Brain microvascular endothelial cell (primary cell): ENCODE measurements around the gene RANBP17.
"Not testable (repeated sequence)": the region's sequence is repeated elsewhere in the genome, so short reads cannot be mapped to it uniquely, and the experiment has no call there.

Experiments
- DNase-seq: peaks from one replicate; pipeline ENCODE4 v3.0.0-alpha.2; 2020
- H3K27ac ChIP-seq: fragments of 250-450 bp; sonication (Bioruptor Pico); 2 replicates; pipeline ENCODE4 v1.5.1; 2020; ENCODE audit warnings: mild to moderate bottlenecking, moderate library complexity
- H3K27me3 ChIP-seq: fragments of 250-450 bp; sonication (Bioruptor Pico); replicated peaks from 2 replicates; pipeline ENCODE4 v1.5.1; 2020; ENCODE audit warnings: mild to moderate bottlenecking
- H3K36me3 ChIP-seq: fragments of 250-450 bp; sonication (Bioruptor Pico); replicated peaks from 2 replicates; pipeline ENCODE4 v1.5.1; 2020; ENCODE audit warnings: mild to moderate bottlenecking
- H3K4me3 ChIP-seq: 2 replicates; pipeline ENCODE4 v1.5.1; 2011; ENCODE audit warnings: low read depth, mild to moderate bottlenecking, control low read depth, low read length, moderate library complexity
- in situ Hi-C: cut with HindIII; loops from 2 replicates; pipeline ENCODE4 v1.10.0; 2017; ENCODE audit warnings: low sequenced_read_pairs, low pct_ligation_motif_present
- TF ChIP-seq, protein P1 (sequence below): IDR thresholded peaks from 2 replicates; pipeline ENCODE4 v1.5.1; 2011; ENCODE audit warnings: low read depth, mild to moderate bottlenecking, moderate library complexity, low read length, control low read depth, inconsistent platforms; ENCODE audit errors: missing control alignments

Gene RANBP17

DNA sequence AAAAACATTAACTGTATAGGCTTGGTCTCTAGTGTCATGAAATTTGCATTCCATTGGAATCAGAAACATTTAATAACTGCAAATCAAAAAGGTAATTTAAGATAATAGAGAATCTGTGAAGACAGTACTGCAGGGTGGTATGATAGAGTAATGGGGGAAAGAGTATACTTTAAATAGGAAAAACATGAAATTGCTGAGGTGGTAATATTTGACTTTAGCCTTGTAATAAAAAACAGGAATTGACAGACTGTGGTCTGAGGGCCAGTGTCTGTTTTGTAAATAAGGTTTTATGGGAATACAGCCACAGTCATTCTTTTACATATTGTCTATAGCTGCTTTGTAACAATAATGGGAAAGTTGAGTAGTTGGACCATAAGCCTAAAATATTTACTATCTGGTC, 162.3 kb downstream of the RANBP17 start:
- Histone ChIP-seq H3K36me3 (no peaks in the 10 kb centered on the region), H3K27me3 (no peaks in the 10 kb centered on the region), H3K27ac (no peak overlapping the region), H3K4me3 (no peak overlapping the region)
- TF ChIP-seq, protein P1, sequence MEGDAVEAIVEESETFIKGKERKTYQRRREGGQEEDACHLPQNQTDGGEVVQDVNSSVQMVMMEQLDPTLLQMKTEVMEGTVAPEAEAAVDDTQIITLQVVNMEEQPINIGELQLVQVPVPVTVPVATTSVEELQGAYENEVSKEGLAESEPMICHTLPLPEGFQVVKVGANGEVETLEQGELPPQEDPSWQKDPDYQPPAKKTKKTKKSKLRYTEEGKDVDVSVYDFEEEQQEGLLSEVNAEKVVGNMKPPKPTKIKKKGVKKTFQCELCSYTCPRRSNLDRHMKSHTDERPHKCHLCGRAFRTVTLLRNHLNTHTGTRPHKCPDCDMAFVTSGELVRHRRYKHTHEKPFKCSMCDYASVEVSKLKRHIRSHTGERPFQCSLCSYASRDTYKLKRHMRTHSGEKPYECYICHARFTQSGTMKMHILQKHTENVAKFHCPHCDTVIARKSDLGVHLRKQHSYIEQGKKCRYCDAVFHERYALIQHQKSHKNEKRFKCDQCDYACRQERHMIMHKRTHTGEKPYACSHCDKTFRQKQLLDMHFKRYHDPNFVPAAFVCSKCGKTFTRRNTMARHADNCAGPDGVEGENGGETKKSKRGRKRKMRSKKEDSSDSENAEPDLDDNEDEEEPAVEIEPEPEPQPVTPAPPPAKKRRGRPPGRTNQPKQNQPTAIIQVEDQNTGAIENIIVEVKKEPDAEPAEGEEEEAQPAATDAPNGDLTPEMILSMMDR, result no peak
- in situ Hi-C loops, result no loop called here
- no peak for DNase-seq

DNA sequence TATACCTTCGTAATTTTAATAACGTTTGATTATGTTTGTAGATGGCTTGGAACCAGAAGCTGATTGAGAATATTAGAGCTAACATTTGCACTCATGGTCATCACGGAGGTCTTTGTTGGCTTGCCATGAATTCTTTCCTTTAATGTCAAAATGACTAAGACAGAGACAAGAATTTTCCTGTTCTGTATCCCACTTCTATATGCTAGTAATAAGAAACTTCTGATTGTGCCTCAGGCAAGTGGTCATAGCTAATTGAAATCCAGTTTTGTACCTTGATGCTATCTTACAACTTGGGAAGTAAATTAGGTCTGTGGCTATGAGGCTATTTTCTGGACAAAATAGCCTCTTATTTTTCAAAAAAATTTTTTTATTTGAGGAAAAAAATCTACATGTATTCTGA, 167.6 kb downstream of the RANBP17 start:
- Histone ChIP-seq H3K27ac (no peak overlapping the region), H3K27me3 (no peaks in the 10 kb centered on the region), H3K36me3 (no peaks in the 10 kb centered on the region), H3K4me3 (no peak overlapping the region)
- TF ChIP-seq, protein P1, result no peak
- no peak for DNase-seq
- in situ Hi-C loops, result no loop called here

DNA sequence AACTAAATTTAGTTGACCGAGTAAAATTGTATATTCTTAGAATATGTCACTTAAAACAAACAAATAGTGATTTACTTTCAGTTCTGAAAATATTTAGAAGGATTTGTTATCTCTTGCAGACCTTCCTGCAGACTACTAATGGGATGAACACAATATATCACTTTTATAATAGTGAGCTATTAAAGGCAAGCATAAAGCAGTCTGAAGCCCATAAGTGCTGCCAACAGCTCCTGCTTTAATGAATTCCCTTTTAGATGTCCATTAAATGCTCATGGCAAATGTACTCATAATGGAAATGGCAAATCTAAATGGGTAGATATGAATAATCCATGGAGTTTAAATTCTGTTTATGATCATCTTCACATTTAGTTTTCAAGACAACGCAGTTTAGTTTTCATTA, 170.2 kb downstream of the RANBP17 start:
- TF ChIP-seq, protein P1, result no peak
- no peak for DNase-seq
- in situ Hi-C loops, result no loop called here
- H3K36me3 ChIP-seq, result no peaks in the 10 kb centered on the region
- H3K4me3 ChIP-seq, result no peak overlapping the region
- no peaks in the 10 kb centered on the region for H3K27me3 ChIP-seq
- no peak overlapping the region for H3K27ac ChIP-seq

DNA sequence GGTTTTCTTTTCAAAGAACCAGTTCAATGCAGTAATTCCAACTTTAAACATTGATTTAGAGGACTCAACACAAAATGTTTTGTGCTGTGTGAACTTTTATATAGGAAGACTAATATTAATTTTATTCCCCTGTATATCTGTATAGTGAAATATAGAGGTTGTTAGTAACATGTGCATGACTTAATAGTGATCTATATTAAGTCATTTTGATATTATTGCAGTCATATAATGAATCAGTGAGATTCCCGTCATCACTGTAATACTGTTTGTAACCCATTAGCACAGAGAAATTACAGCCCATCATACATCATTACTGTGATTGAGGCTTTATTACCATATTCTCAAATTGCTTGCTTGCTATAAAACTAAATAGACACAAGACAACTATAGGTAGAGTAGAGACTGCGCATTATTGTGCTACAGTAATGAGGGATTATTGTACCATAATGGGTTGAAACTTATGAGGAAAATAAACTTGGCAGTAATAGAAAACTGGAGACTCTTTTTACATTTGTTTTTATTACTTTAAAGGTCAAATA, 170.7 kb downstream of the RANBP17 start:
- no peak for DNase-seq
- Histone ChIP-seq H3K36me3 (no peaks in the 10 kb centered on the region), H3K27ac (no peak overlapping the region), H3K4me3 (no peak overlapping the region), H3K27me3 (no peaks in the 10 kb centered on the region)
- TF ChIP-seq, protein P1, result no peak
- in situ Hi-C loops, result no loop called here

DNA sequence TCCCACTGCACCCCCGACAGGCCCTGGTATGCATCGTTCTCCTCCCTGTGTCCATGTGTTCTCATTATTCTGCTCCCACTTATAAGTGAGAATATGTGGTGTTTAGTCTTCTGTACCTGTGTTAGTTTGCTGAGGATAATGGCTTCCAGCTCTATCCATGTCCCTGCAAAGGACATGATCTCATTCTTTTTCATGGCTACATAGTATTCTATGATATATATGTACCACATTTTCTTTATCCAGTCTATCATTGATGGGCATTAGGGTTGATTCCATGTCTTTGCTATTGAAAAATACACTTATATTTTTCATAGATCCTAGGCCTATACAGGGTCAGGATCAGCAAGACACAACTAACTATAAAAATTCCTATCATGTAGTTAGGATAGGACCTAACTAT, 180.1 kb downstream of the RANBP17 start:
- H3K4me3 ChIP-seq, H3K27me3 ChIP-seq, H3K27ac ChIP-seq, DNase-seq, in situ Hi-C loops, H3K36me3 ChIP-seq: not testable (repeated sequence)

DNA sequence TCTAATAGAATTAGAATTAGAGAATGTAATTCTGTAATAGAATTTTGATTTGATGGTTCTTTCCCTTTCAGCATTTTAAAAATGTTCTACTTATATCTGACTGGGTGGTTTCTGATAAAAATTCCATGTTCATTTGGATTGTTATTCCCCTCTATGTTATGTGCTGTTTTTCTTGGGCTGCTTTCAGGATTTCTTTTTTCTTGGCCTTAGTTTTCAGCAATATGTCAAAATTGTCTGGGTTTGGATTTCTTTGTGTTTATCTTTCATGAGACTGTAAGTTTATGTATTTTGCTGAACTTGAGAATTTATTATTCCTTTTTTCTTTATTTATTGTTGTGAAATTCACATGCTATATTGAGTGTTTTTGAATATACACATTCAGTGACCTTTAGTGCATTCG, 189.1 kb downstream of the RANBP17 start:
- TF ChIP-seq, protein P1, result no peak
- Histone ChIP-seq H3K4me3 (no peak overlapping the region), H3K27ac (no peak overlapping the region), H3K36me3 (no peaks in the 10 kb centered on the region), H3K27me3 (no peaks in the 10 kb centered on the region)
- no peak for DNase-seq
- in situ Hi-C loops, result no loop called here
